CD4-positive, CD25-positive, alpha-beta regulatory T cell (primary cell): ENCODE measurements around the gene TFAP2D. TPM values are rescaled to one million over a fixed set of nuclear protein-coding genes. Genes with fewer than 3 reads are reported as not detected.

ENCODE experiments used
- ATAC-seq, 2 donors: fragments of 150-1000 bp; cut with Tn5 transposase; one replicate each; pipeline ENCODE4 v1.10.0; 2021; ENCODE audit warnings: low read depth in 2 of 2, moderate number of reproducible peaks in 2 of 2, moderate library complexity in 1 of 2
- DNase-seq, 3 donors: peaks; one replicate each; pipeline versions ENCODE4 v3.0.0 to v3.0.0-alpha.2; 2012 to 2022; ENCODE audit warnings: mixed read lengths in 1 of 3
- H3K27ac ChIP-seq: one replicate; pipeline ENCODE4 v1.7.0; 2013; ENCODE audit warnings: mild to moderate bottlenecking, low read length; ENCODE audit not compliant: insufficient read depth, poor library complexity, severe bottlenecking
- H3K27me3 ChIP-seq: one replicate; pipeline ENCODE4 v1.7.0; 2013; ENCODE audit warnings: low read length; ENCODE audit not compliant: control insufficient read depth, insufficient read depth
- H3K36me3 ChIP-seq: one replicate; pipeline ENCODE4 v1.7.0; 2013; ENCODE audit warnings: mild to moderate bottlenecking, low read length, moderate library complexity; ENCODE audit not compliant: control insufficient read depth, insufficient read depth
- H3K4me1 ChIP-seq: 2 replicates; pipeline ENCODE4 v1.7.0; 2013; ENCODE audit warnings: mild to moderate bottlenecking, low read length; ENCODE audit not compliant: insufficient read depth, control insufficient read depth, poor library complexity, severe bottlenecking
- H3K4me3 ChIP-seq: one replicate; pipeline ENCODE4 v1.7.0; 2013; ENCODE audit warnings: low read depth, mild to moderate bottlenecking, low read length, moderate library complexity
- H3K9me3 ChIP-seq, 2 experiments: 1 replicate in 1 of 2; 2 replicates in 1 of 2; pipeline ENCODE4 v1.7.0; 2013; ENCODE audit warnings: low read length in 2 of 2, mild to moderate bottlenecking in 1 of 2, moderate library complexity in 1 of 2; ENCODE audit not compliant: control insufficient read depth in 2 of 2
- H3K27ac Mint-ChIP-seq, 3 donors: one replicate each; pipeline ENCODE4 v1.8.0; 2020 to 2022; ENCODE audit warnings: mild to moderate bottlenecking in 3 of 3, mixed read lengths in 3 of 3, moderate library complexity in 2 of 3
- H3K27me3 Mint-ChIP-seq: one replicate; pipeline ENCODE4 v1.8.0; 2022; ENCODE audit warnings: mild to moderate bottlenecking, mixed read lengths
- H3K36me3 Mint-ChIP-seq: one replicate; pipeline ENCODE4 v1.8.0; 2020; ENCODE audit warnings: mixed read lengths
- H3K4me1 Mint-ChIP-seq, 4 donors: one replicate each; pipeline ENCODE4 v1.8.0; 2020 to 2022; ENCODE audit warnings: mixed read lengths in 4 of 4, mild to moderate bottlenecking in 1 of 4
- H3K4me3 Mint-ChIP-seq, 4 donors: one replicate each; pipeline ENCODE4 v1.8.0; 2020 to 2022; ENCODE audit warnings: mild to moderate bottlenecking in 4 of 4, mixed read lengths in 4 of 4, moderate library complexity in 3 of 4
- H3K9me3 Mint-ChIP-seq, 7 donors: one replicate each; pipeline ENCODE4 v1.8.0; 2020 to 2022; ENCODE audit warnings: mixed read lengths in 7 of 7, mild to moderate bottlenecking in 3 of 7, moderate library complexity in 2 of 7
- polyA plus RNA-seq, 4 donors: library from polyadenylated mRNA; unstranded; fragments of 300-500 nt; fragmentation: Illumina TruSeq; gene quantifications; one replicate each; pipeline ENCODE4 v1.2.3, GENCODE V29; 2021
- total RNA-seq: library from RNA; stranded (reverse); gene quantifications from one replicate; pipeline ENCODE4 v1.2.3, GENCODE V29; 2022

The TFAP2D gene
- total and polyA plus RNA-seq, 5 donors from 2014 or later, result not detected

DNA sequence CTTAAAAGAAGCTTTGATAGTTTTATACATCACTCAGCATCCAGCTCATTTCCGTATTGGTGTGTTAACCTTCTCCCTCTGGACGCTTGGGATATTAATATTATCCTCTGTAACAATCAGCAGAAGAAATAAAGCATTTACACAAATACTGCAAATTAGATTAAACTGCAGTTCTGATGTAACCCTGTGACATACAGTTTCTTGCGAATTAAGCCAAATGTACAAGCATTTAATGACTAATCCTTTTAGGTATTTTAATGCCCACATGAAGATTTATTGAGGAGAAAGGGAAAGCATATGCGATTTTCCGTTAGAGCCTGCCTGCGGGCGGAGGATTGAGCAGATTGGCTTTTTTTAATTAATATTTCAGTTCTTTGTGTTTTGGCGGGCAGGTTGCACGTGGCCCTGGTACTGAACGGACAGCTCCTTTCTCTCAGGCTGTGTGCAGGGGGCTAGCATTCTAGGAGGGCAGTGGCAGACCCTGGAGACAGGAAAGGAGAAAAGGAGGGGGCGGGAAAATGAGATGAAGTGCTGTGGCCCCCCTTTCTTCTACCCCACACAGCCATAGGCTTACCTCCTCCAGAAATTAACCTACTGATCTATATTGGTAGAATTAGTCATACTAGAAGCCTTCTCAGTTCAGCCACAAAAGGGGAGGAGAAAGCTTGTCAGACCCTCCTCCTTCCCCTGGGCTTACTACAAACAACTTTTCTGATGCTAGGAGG is 14.1 kb upstream of the TFAP2D start:
- Histone ChIP-seq H3K36me3 (no peaks in the 10 kb centered on the region), H3K9me3 (no peaks in the 10 kb centered on the region), H3K27ac (no peak overlapping the region), H3K27me3 (no peaks in the 10 kb centered on the region), H3K4me3 (no peak overlapping the region), H3K4me1 (no peaks in the 10 kb centered on the region)
- Mint-ChIP-seq H3K36me3 (no peaks in the 10 kb centered on the region), H3K4me1 (no peaks in the 10 kb centered on the region), H3K27ac (no peak overlapping the region), H3K27me3 (peaks cover 4% of the 10 kb centered on the region), H3K4me3 (no peak overlapping the region), H3K9me3 (peaks cover 0 to 12% (median 4%) of the 10 kb centered on the region in 7 donors)
- DNase-seq (no peak), ATAC-seq (no peak)

DNA sequence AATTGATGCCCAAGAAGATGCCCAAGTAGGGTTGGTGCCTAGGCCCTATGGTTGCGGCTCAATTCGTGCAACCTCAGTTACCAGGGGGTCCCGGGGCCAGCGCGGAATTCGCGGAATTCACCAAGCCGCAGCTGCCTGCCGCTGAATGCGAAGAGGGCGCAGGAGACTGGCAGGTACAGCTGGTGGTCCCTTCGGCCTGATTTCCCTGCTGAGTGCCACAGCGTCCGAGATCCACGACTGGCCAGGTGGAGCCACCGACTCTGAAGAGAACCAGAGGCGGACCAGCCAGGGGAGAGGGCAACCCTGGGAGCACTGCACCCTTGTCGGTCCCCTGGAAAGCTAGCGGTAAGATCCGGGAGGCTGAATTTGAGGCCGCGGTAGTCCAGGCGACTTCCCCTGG is 6.8 kb upstream of the TFAP2D start:
- Mint-ChIP-seq H3K4me3 (no peak overlapping the region), H3K27ac (no peak overlapping the region), H3K36me3 (no peaks in the 10 kb centered on the region), H3K9me3 (peaks cover 0 to 19% (median 5%) of the 10 kb centered on the region in 7 donors), H3K27me3 (peaks cover 42% of the 10 kb centered on the region), H3K4me1 (no peaks in the 10 kb centered on the region)
- H3K27me3 ChIP-seq, result peaks cover 5% of the 10 kb centered on the region
- no peak for DNase-seq
- H3K4me1 ChIP-seq, result no peaks in the 10 kb centered on the region
- H3K36me3 ChIP-seq, result no peaks in the 10 kb centered on the region
- no peak overlapping the region for H3K4me3 ChIP-seq
- no peak for ATAC-seq
- H3K27ac ChIP-seq, result no peak overlapping the region
- no peaks in the 10 kb centered on the region for H3K9me3 ChIP-seq

DNA sequence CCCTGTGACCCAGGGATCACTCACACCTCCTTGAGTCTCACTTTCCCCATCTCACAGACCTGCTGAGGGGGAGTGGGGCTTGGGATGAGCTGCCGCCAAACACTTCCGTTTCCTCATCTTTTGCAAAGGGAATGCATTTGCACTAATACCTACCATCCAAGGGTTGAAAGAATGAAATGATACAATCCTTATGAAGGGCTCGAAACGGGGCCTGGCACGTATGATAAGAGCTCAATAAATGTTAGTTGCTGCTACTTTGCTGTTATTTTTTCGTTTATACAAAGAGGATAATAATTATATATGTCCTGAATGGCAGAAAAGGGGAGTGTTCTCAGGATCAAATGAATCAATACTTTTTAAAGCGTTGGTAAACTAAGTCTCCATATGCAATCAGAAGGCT is 6.1 kb upstream of the TFAP2D start:
- no peak for ATAC-seq
- no peak for DNase-seq
- H3K27ac Mint-ChIP-seq, result no peak overlapping the region
- H3K27me3 Mint-ChIP-seq, result peaks cover 48% of the 10 kb centered on the region
- no peaks in the 10 kb centered on the region for H3K36me3 ChIP-seq
- H3K4me1 Mint-ChIP-seq, result no peaks in the 10 kb centered on the region
- H3K4me1 ChIP-seq, result no peaks in the 10 kb centered on the region
- no peak overlapping the region for H3K4me3 ChIP-seq
- peaks cover 5% of the 10 kb centered on the region for H3K27me3 ChIP-seq
- H3K4me3 Mint-ChIP-seq, result no peak overlapping the region
- H3K27ac ChIP-seq, result no peak overlapping the region
- H3K9me3 Mint-ChIP-seq, result peaks cover 0 to 18% (median 5%) of the 10 kb centered on the region in 7 donors
- H3K36me3 Mint-ChIP-seq, result no peaks in the 10 kb centered on the region
- H3K9me3 ChIP-seq, result no peaks in the 10 kb centered on the region

DNA sequence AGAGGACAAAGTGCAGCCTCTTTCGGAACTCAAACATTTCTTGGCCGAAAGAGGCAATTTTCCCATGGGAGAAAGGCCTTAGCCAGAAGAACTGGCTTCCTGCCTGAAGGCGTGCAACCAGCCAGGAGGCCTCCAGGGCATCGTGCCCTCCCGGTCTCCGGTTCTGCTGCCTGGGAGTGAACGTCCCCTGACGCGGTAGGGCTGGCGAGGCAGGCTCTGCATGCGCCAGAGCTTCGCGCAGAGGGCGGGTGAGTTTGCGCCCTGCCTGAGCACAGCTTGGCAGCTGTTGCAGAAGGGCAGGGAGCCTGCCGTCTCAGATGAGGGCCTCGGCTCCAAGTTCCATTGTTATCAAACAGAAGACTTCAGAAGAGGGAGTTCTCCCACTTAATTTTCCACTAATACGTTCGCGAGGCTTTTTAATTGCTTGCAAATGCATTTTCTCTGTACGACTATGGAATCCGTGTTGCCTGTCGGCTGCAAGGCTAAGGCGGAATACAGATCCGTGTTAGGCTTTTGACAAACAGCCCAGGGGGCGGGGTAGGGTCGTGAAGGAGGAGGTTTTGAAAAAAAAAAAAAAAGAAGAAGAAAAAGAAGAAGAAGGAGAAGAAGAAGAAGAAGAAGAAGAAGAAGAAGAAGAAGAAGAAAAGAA is 5.5 kb upstream of the TFAP2D start:
- ATAC-seq (no peak), DNase-seq (no peak)
- H3K4me3 Mint-ChIP-seq, result no peak overlapping the region
- H3K27ac Mint-ChIP-seq, result no peak overlapping the region
- H3K27ac ChIP-seq, result no peak overlapping the region
- H3K4me1 Mint-ChIP-seq, result no peaks in the 10 kb centered on the region
- H3K36me3 ChIP-seq, result no peaks in the 10 kb centered on the region
- peaks cover 54% of the 10 kb centered on the region for H3K27me3 Mint-ChIP-seq
- H3K4me1 ChIP-seq, result no peaks in the 10 kb centered on the region
- peaks cover 0 to 12% (median 5%) of the 10 kb centered on the region in 7 donors for H3K9me3 Mint-ChIP-seq
- H3K4me3 ChIP-seq, result no peak overlapping the region
- H3K27me3 ChIP-seq, result peaks cover 5% of the 10 kb centered on the region
- H3K9me3 ChIP-seq, result no peaks in the 10 kb centered on the region
- no peaks in the 10 kb centered on the region for H3K36me3 Mint-ChIP-seq

DNA sequence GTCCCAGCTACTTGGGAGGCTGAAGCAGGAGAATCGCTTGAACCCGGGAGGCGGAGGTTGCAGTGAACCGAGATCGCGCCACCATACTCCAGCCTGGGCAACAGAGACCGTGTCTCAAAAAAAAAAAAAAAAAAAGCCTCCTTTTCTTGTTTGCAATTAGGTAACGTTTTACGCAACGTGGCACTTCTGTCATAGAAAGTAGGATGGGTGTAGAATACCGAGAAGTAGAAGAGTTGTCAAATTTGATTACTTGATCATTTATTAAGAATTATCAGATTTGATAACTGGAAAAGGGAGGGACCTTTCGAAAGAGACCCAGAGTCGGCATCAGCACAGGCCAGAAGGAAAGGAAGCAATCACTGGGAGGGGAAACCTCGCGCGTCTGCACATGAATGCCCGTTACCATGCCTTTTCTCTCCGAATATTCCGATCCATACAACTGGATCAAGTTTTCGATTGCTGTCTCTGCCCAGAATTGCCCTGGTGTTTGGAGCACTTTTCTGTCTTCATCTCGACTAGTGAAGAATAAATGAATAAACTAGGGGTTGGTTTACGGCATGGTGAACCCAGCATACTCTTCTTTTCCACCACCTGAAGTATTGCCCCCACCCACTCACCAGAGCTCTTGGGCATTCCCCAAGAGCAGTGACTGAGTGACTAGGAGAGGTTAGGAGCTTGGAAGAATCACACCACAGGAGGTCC is 4.5 kb upstream of the TFAP2D start:
- H3K36me3 ChIP-seq, result no peaks in the 10 kb centered on the region
- no peak overlapping the region for H3K4me3 ChIP-seq
- no peak overlapping the region for H3K27ac ChIP-seq
- H3K27me3 Mint-ChIP-seq, result peaks cover 60% of the 10 kb centered on the region
- H3K4me1 ChIP-seq, result no peaks in the 10 kb centered on the region
- no peak overlapping the region for H3K4me3 Mint-ChIP-seq
- no peaks in the 10 kb centered on the region for H3K9me3 ChIP-seq
- H3K4me1 Mint-ChIP-seq, result no peaks in the 10 kb centered on the region
- ATAC-seq, result no peak
- H3K27ac Mint-ChIP-seq, result no peak overlapping the region
- H3K27me3 ChIP-seq, result peaks cover 7% of the 10 kb centered on the region
- H3K9me3 Mint-ChIP-seq, result peaks cover 0 to 11% (median 5%) of the 10 kb centered on the region in 7 donors
- no peak for DNase-seq
- no peaks in the 10 kb centered on the region for H3K36me3 Mint-ChIP-seq

DNA sequence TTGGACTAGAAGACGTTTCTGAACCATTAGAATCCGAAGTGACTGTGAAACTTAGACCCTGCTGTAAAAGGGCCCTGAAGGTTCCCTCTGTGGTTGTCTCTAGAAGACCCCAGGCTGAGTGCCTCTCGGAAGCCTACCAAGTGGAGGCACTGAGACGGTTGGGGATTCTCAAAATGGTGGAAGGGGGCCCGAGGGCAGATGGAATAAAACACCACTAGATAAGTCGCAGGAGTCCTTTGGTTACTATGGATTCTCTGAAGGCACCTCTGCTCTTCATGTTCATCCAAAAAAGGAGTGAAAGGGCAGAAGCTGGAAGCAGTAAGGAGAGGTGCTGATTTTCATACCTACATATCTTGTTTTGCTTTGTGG is 4.0 kb upstream of the TFAP2D start:
- Histone ChIP-seq H3K4me3 (no peak overlapping the region), H3K4me1 (no peaks in the 10 kb centered on the region), H3K36me3 (no peaks in the 10 kb centered on the region), H3K27ac (no peak overlapping the region), H3K9me3 (peaks cover 0 to 2% of the 10 kb centered on the region in 2 experiments), H3K27me3 (peaks cover 8% of the 10 kb centered on the region)
- Mint-ChIP-seq H3K9me3 (peaks cover 0 to 11% (median 5%) of the 10 kb centered on the region in 7 donors), H3K4me3 (no peak overlapping the region), H3K27ac (no peak overlapping the region), H3K4me1 (no peaks in the 10 kb centered on the region), H3K27me3 (peaks cover 65% of the 10 kb centered on the region), H3K36me3 (no peaks in the 10 kb centered on the region)
- DNase-seq (no peak), ATAC-seq (no peak)

DNA sequence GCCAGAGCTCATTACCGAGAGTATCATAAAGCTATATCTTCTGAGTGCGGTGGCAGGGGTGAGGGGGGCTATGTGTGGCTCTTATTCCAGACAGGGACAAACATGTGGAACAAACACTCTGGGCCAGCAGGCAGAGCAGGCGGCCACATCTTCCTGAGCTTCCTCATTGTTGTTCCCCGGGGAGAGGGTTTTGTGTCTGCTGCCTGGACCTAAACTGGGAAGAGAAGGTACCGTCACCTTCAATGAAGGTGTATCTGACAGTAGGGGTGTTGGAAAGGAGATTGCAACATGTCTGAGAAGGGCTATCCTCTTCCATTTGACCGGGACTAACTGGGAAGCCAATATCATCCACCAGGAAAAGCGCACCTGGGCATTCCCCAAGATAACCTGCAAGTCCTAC is 1.6 kb upstream of the TFAP2D start:
- Histone ChIP-seq H3K9me3 (peaks cover 0 to 4% of the 10 kb centered on the region in 2 experiments), H3K4me1 (no peaks in the 10 kb centered on the region), H3K27me3 (peaks cover 11% of the 10 kb centered on the region), H3K27ac (no peak overlapping the region), H3K4me3 (no peak overlapping the region), H3K36me3 (no peaks in the 10 kb centered on the region)
- Mint-ChIP-seq H3K27me3 (peaks cover 74% of the 10 kb centered on the region), H3K27ac (no peak overlapping the region), H3K4me3 (no peak overlapping the region), H3K4me1 (no peaks in the 10 kb centered on the region), H3K9me3 (peaks cover 0 to 20% (median 3%) of the 10 kb centered on the region in 7 donors), H3K36me3 (no peaks in the 10 kb centered on the region)
- no peak for ATAC-seq
- no peak for DNase-seq
